GM12878 (cell line): ENCODE measurements around the gene ZNF554. TPM values are rescaled to one million over a fixed set of nuclear protein-coding genes. Genes with fewer than 3 reads are reported as not detected.

Experiments
- ATAC-seq: fragments of 200-7000 bp; cut with Tn5 transposase; 3 replicates; pipeline ENCODE4 v1.9.1; 2020; ENCODE audit warnings: mild to moderate bottlenecking, moderate library complexity
- BruUV-seq: library from RNA; stranded (reverse); fragments of 400-500 nt; replicated peaks from 2 replicates; lab custom pipeline; 2021; lab: Mats Ljungman, UMichigan
- CTCF ChIA-PET: fragments of 300-600 bp; sonication (Branson Sonifier 250); formaldehyde crosslinking; extraction: SDS; loops from one replicate; lab custom pipeline; 2021; ENCODE audit warnings: inconsistent platforms; lab: Yijun Ruan, JAX
- POLR2A ChIA-PET: fragments of 350-600 bp; formaldehyde crosslinking; extraction: SDS; loops from one replicate; lab custom pipeline; 2021; ENCODE audit warnings: inconsistent platforms; lab: Charles Lee
- RAD21 ChIA-PET: fragments of 300-600 bp; sonication (Branson Sonifier 250); formaldehyde crosslinking; loops from one replicate; lab custom pipeline; 2023; ENCODE audit warnings: antibody characterized with exemption; ENCODE audit not compliant: unreplicated experiment; lab: Charles Lee
- SMC1A ChIA-PET: fragments of 300-600 bp; sonication (Branson Sonifier 250); formaldehyde crosslinking; loops from one replicate; lab custom pipeline; 2023; ENCODE audit not compliant: unreplicated experiment, uncharacterized antibody; lab: Charles Lee
- DNase-seq: peaks from one replicate; pipeline ENCODE4 v3.0.0-alpha.2; 2011; ENCODE audit warnings: low read depth, low spot score
- FAIRE-seq: peaks from 3 replicates; lab custom pipeline; 2011; peaks lifted over from hg19 to GRCh38; lab: Jason Lieb, UNC
- H2AFZ ChIP-seq: 2 replicates; pipeline ENCODE4 v1.6.0; 2011; ENCODE audit warnings: low read depth, low read length, control low read depth; ENCODE audit not compliant: control insufficient read depth
- H3K27ac ChIP-seq: 2 replicates; pipeline ENCODE4 v1.5.1; 2011; ENCODE audit warnings: control low read depth; ENCODE audit not compliant: control insufficient read depth, insufficient read depth
- H3K27me3 ChIP-seq, 2 experiments: replicated peaks in 1 of 2; 2 replicates each; pipeline versions ENCODE4 v1.6.0 to v1.6.1; 2011; ENCODE audit warnings: low read length in 1 of 2; ENCODE audit not compliant: control insufficient read depth in 2 of 2, insufficient read depth in 2 of 2
- H3K36me3 ChIP-seq, 2 experiments: 2 replicates each; pipeline ENCODE4 v1.5.1; 2011; ENCODE audit warnings: low read length in 1 of 2; ENCODE audit not compliant: control insufficient read depth in 2 of 2, insufficient read depth in 2 of 2
- H3K4me1 ChIP-seq: 2 replicates; pipeline ENCODE4 v1.6.1; 2011; ENCODE audit warnings: mild to moderate bottlenecking, low read length, moderate library complexity, mixed read lengths; ENCODE audit not compliant: control insufficient read depth, insufficient read depth
- H3K4me2 ChIP-seq: 2 replicates; pipeline ENCODE4 v1.6.0; 2011; ENCODE audit warnings: control low read depth; ENCODE audit not compliant: control insufficient read depth, insufficient read depth
- H3K4me3 ChIP-seq: fragments of 200-600 bp; sonication (generic); 2 replicates; pipeline ENCODE4 v1.5.1; 2016
- H3K79me2 ChIP-seq: 2 replicates; pipeline ENCODE4 v1.6.0; 2011; ENCODE audit warnings: low read length; ENCODE audit not compliant: control insufficient read depth, insufficient read depth
- H3K9ac ChIP-seq: 2 replicates; pipeline ENCODE4 v1.8.0; 2011; ENCODE audit warnings: low read length, control low read depth, mixed read lengths; ENCODE audit not compliant: control insufficient read depth, insufficient read depth
- H3K9me3 ChIP-seq: replicated peaks from 3 replicates; pipeline ENCODE4 v1.5.1; 2011; ENCODE audit warnings: mild to moderate bottlenecking, low read length; ENCODE audit not compliant: control insufficient read depth, insufficient read depth
- H4K20me1 ChIP-seq: 2 replicates; pipeline ENCODE4 v1.6.0; 2011; ENCODE audit not compliant: control insufficient read depth, insufficient read depth
- KDM1A ChIP-seq: fragments of 200-600 bp; sonication (generic); IDR thresholded peaks from 2 replicates; pipeline ENCODE4 v1.6.1; 2016; ENCODE audit warnings: borderline replicate concordance
- MYB ChIP-seq: fragments of 150-350 bp; IDR thresholded peaks from 2 replicates; pipeline ENCODE4 v1.6.1; 2014; ENCODE audit warnings: mild to moderate bottlenecking, low read depth, low read length, borderline replicate concordance
- POLR2A ChIP-seq: IDR thresholded peaks from 2 replicates; pipeline ENCODE4 v1.6.1; 2011; ENCODE audit warnings: low read depth, mild to moderate bottlenecking, low read length
- SIN3A ChIP-seq: IDR thresholded peaks from 2 replicates; pipeline ENCODE4 v1.6.1; 2012; ENCODE audit warnings: low read depth, low read length, improper control_type of control experiment
- WGBS: methylation state at CpG from one replicate; pipeline ENCODE4 v1.1.6; 2016; ENCODE audit warnings: low lambda C conversion rate; ENCODE audit not compliant: insufficient replicate concordance, insufficient coverage; ENCODE audit errors: missing lambda C conversion rate; 5-methylcytosine and 5-hydroxymethylcytosine counted together
- in situ Hi-C: fragments of 300-500 bp; cut with MboI; formaldehyde crosslinking; loops from 9 replicates; pipeline ENCODE4 v1.14.3; 2018; ENCODE audit warnings: mixed read lengths
- intact Hi-C: fragments of 100-400 bp; cut with micrococcal nuclease; formaldehyde crosslinking; loops from one replicate; pipeline ENCODE4 v1.14.2; 2022; ENCODE audit not compliant: unreplicated experiment
- polyA plus RNA-seq, 11 experiments: library from polyadenylated mRNA; depleted of rRNA in 4 of 11; unstranded in 6 of 11; stranded (reverse) in 5 of 11; fragments of >200 nt; fragmentation: Nextera tagmentation in 4 of 11; fragmentation: Illumina TruSeq in 1 of 11; extraction: Ambion mirVana in 4 of 11; extraction: Trizol in 1 of 11; gene quantifications; 1 replicate in 1 of 11; 2 replicates in 10 of 11; pipeline versions ENCODE4 v1.2.1 to v1.2.3, GENCODE V29; 2011 to 2016; ENCODE audit warnings: inconsistent platforms in 2 of 11, missing spikeins in 2 of 11, low read depth in 1 of 11
- total RNA-seq, 4 experiments: library from RNA; depleted of rRNA in 3 of 4; stranded (reverse); fragments of >200 nt in 3 of 4; fragmentation: Illumina TruSeq in 1 of 4; extraction: Trizol in 1 of 4; gene quantifications; 2 replicates each; pipeline versions ENCODE4 v1.2.1 to v1.2.3, GENCODE V29; 2013 to 2021
- TF ChIP-seq, protein P1 (sequence below): fragments of 450-650 bp; IDR thresholded peaks from 2 replicates; pipeline ENCODE4 v1.6.1; 2017; ENCODE audit warnings: low read depth, mild to moderate bottlenecking, moderate library complexity

The ZNF554 gene
- total and polyA plus RNA-seq, 10 of the 15 experiments (the other 5 are each of a cell fraction or from before 2014, with no cell fraction given): 0.19 to 2.1 (median 1.4) TPM

- no peak overlapping the region for H3K9ac ChIP-seq
- 95% methylated on average over 39 of the region's 56 CpGs for WGBS
- TSS peak; percentile 45 for BruUV-seq
- no peaks in the 10 kb centered on the region for H3K79me2 ChIP-seq
- H2AFZ ChIP-seq: no peak overlapping the region
- no peak overlapping the region for H3K4me3 ChIP-seq
- no peak for DNase-seq
- ChIA-PET SMC1A (no interaction called here), POLR2A (no interaction called here), CTCF (no interaction called here), RAD21 (no interaction called here)
- H4K20me1 ChIP-seq: no peaks in the 10 kb centered on the region
- in situ Hi-C loops: no loop called here
- H3K4me2 ChIP-seq: no peak overlapping the region
- intact Hi-C loops: no loop called here
- no peaks in the 10 kb centered on the region for H3K9me3 ChIP-seq
- ATAC-seq: no peak
- H3K4me1 ChIP-seq: no peaks in the 10 kb centered on the region
- peaks cover 28 to 57% of the 10 kb centered on the region in 2 experiments for H3K36me3 ChIP-seq
- H3K27me3 ChIP-seq: no peaks in the 10 kb centered on the region
- no peak for TF ChIP-seq MYB
- TF ChIP-seq POLR2A: 0 out of 2 replicates have a peak, but pooled peaks have one; percentile 8
- no peak overlapping the region for H3K27ac ChIP-seq
- FAIRE-seq: no peak
Observed at GRCh38 chr19:2807379-2808128, 12.1 kb upstream of the ZNF554 start.

DNA sequence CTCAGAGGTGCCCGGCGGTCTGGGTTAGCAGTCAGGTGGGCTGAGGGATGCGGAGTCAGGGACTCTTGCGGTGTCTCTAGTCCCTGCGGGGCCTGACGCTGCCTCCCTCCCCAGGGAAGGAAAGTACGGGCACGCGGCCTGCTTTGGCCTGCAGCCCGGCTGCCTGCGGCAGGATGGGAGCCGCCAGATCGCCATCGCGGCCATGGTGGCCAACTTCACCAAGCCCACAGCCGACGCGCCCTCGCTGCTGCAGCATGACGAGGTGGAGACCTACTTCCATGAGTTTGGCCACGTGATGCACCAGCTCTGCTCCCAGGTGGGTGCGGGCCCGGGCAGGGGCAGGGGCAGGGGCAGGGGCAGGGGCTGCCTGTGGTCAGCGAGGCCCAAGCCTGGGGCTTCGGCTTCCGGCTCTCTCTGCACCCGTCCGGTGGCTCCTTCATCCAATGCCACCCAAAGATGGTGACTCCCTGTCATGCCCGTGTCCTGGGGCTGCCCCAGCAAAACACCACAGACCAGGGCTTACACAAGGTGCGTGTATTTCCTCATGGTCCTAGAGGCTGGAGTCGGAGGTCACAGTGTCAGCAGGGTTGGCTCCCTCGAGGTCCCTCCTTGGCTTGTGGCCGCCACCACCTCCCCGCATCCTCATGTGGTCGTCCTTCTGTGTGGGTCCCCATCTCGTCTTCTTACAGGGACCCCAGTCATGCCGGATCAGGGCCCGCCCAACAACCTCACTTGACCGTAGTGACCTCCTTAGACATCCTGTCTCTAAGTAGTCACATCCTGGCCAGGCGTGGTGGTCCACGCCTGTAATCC is 11.3 kb upstream of the ZNF554 start:
- Histone ChIP-seq H3K4me1 (no peaks in the 10 kb centered on the region), H4K20me1 (no peaks in the 10 kb centered on the region), H3K27me3 (no peaks in the 10 kb centered on the region), H3K4me2 (no peak overlapping the region), H3K79me2 (no peaks in the 10 kb centered on the region), H3K9ac (no peak overlapping the region), H3K36me3 (peaks cover 26 to 53% of the 10 kb centered on the region in 2 experiments), H3K4me3 (no peak overlapping the region), H3K27ac (no peak overlapping the region), H3K9me3 (no peaks in the 10 kb centered on the region), H2AFZ (no peak overlapping the region)
- RAD21 ChIA-PET: no interaction called here
- intact Hi-C loops: no loop called here
- CTCF ChIA-PET: no interaction called here
- SMC1A ChIA-PET: no interaction called here
- DNase-seq: no peak
- BruUV-seq: no TSS peak
- TF ChIP-seq, protein P1, sequence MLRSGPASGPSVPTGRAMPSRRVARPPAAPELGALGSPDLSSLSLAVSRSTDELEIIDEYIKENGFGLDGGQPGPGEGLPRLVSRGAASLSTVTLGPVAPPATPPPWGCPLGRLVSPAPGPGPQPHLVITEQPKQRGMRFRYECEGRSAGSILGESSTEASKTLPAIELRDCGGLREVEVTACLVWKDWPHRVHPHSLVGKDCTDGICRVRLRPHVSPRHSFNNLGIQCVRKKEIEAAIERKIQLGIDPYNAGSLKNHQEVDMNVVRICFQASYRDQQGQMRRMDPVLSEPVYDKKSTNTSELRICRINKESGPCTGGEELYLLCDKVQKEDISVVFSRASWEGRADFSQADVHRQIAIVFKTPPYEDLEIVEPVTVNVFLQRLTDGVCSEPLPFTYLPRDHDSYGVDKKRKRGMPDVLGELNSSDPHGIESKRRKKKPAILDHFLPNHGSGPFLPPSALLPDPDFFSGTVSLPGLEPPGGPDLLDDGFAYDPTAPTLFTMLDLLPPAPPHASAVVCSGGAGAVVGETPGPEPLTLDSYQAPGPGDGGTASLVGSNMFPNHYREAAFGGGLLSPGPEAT: no peak
- TF ChIP-seq KDM1A (no peak), SIN3A (no peak), POLR2A (0 out of 2 replicates have a peak, but pooled peaks have one; percentile 29)
- POLR2A ChIA-PET: no interaction called here
- 98% methylated on average over 41 of the region's 41 CpGs for WGBS
- ATAC-seq: no peak
- no peak for FAIRE-seq
- in situ Hi-C loops: no loop called here
